K562 (cell line): ENCODE measurements around the gene FGGY. TPM values are rescaled to one million over a fixed set of nuclear protein-coding genes. Genes with fewer than 3 reads are reported as not detected.

Source experiments
- ATAC-seq: fragments of 200-7000 bp; cut with Tn5 transposase; 3 replicates; pipeline ENCODE4 v1.9.1; 2020; ENCODE audit warnings: moderate library complexity
- BruUV-seq: library from RNA; stranded (reverse); fragments of 400-500 nt; replicated peaks from 2 replicates; lab custom pipeline; 2021; lab: Mats Ljungman, UMichigan
- CTCF ChIA-PET: fragments of 300-600 bp; formaldehyde crosslinking; extraction: SDS; loops from one replicate; lab custom pipeline; 2021; ENCODE audit warnings: low intra/inter-chr PET ratio; lab: Yijun Ruan, JAX
- POLR2A ChIA-PET: fragments of 300-600, 350-650 bp; sonication (Branson Sonifier 250); formaldehyde crosslinking; extraction: SDS; loops from one replicate; lab custom pipeline; 2021; ENCODE audit warnings: antibody characterized with exemption, inconsistent platforms; lab: Yijun Ruan, JAX
- DNase-seq, 4 experiments: peaks; one replicate each; pipeline versions ENCODE4 v3.0.0 to v3.0.0-alpha.2; 2011 to 2018; ENCODE audit warnings: low spot score in 3 of 4, mixed read lengths in 3 of 4; ENCODE audit errors: extremely low read depth in 1 of 4
- FAIRE-seq: peaks from 2 replicates; lab custom pipeline; 2011; peaks lifted over from hg19 to GRCh38; lab: Jason Lieb, UNC
- H2AFZ ChIP-seq: 2 replicates; pipeline ENCODE4 v1.6.0; 2011; ENCODE audit warnings: low read depth, low read length, control low read depth, inconsistent platforms
- H3K27ac ChIP-seq: fragments of 200-600 bp; 3 replicates; pipeline ENCODE4 v1.8.0; 2011; ENCODE audit warnings: low read depth, mild to moderate bottlenecking, control low read depth, inconsistent platforms, low read length, moderate library complexity, mixed read lengths; ENCODE audit errors: extremely low read depth
- H3K27me3 ChIP-seq, 2 experiments: fragments of 300-600 bp in 1 of 2; 2 replicates in 1 of 2; 3 replicates in 1 of 2; pipeline versions ENCODE4 v1.6.0 to v1.8.0; 2011; ENCODE audit warnings: inconsistent platforms in 2 of 2, low read length in 2 of 2, mild to moderate bottlenecking in 1 of 2, mixed read lengths in 1 of 2, moderate library complexity in 1 of 2; ENCODE audit not compliant: control insufficient read depth in 2 of 2, insufficient read depth in 2 of 2
- H3K36me3 ChIP-seq: fragments of 300-600 bp; 3 replicates; pipeline ENCODE4 v1.8.0; 2011; ENCODE audit warnings: mild to moderate bottlenecking, low read length, inconsistent platforms; ENCODE audit not compliant: control insufficient read depth, insufficient read depth
- H3K4me1 ChIP-seq, 2 experiments: fragments of 200-600 bp in 1 of 2; replicated peaks in 1 of 2; 2 replicates in 1 of 2; 3 replicates in 1 of 2; pipeline versions ENCODE4 v1.5.1 to v1.8.0; 2011; ENCODE audit warnings: inconsistent platforms in 2 of 2, low read length in 2 of 2, mild to moderate bottlenecking in 1 of 2, mixed read lengths in 1 of 2, moderate library complexity in 1 of 2; ENCODE audit not compliant: control insufficient read depth in 2 of 2, insufficient read depth in 2 of 2
- H3K4me2 ChIP-seq: 2 replicates; pipeline ENCODE4 v1.6.1; 2011; ENCODE audit warnings: low read length, control low read depth, inconsistent platforms, mixed read lengths; ENCODE audit not compliant: insufficient read depth
- H3K4me3 ChIP-seq: fragments of 200-600 bp; sonication (generic), shearing (Covaris generic); 2 replicates; pipeline ENCODE4 v1.5.1; 2016; ENCODE audit warnings: control low read depth, inconsistent platforms
- H3K79me2 ChIP-seq: fragments of 200-600 bp; 3 replicates; pipeline ENCODE4 v1.8.0; 2011; ENCODE audit warnings: low read length, inconsistent platforms; ENCODE audit not compliant: control insufficient read depth, insufficient read depth
- H3K9ac ChIP-seq, 2 experiments: 2 replicates each; pipeline versions ENCODE4 v1.6.0 to v1.6.1; 2011; ENCODE audit warnings: low read depth in 2 of 2, low read length in 2 of 2, control low read depth in 1 of 2, inconsistent platforms in 1 of 2, mild to moderate bottlenecking in 1 of 2, mixed read lengths in 1 of 2; ENCODE audit not compliant: insufficient read depth in 1 of 2
- H3K9me1 ChIP-seq: one replicate; pipeline ENCODE4 v1.6.0; 2011; ENCODE audit warnings: inconsistent platforms, mild to moderate bottlenecking, low read length, moderate library complexity; ENCODE audit not compliant: control insufficient read depth, insufficient read depth
- H3K9me3 ChIP-seq: replicated peaks from 2 replicates; pipeline ENCODE4 v1.5.1; 2011; ENCODE audit warnings: low read depth, low read length, inconsistent platforms; ENCODE audit not compliant: control insufficient read depth, insufficient read depth
- H4K20me1 ChIP-seq: replicated peaks from 2 replicates; pipeline ENCODE4 v1.6.1; 2011; ENCODE audit warnings: low read length, inconsistent platforms, mixed read lengths; ENCODE audit not compliant: control insufficient read depth, insufficient read depth
- CREBBP ChIP-seq: IDR thresholded peaks from one replicate; pipeline ENCODE4 v1.6.1; 2012; ENCODE audit warnings: low read depth, mild to moderate bottlenecking, control low read depth, inconsistent platforms, low read length
- FOXJ2 ChIP-seq: fragments of 200-800 bp; sonication (Bioruptor generic); IDR thresholded peaks from 2 replicates; pipeline ENCODE4 v1.6.1; 2016; ENCODE audit warnings: missing genetic modification characterization, missing compliant biosample characterization
- FUS ChIP-seq: fragments of 200-400 bp; formaldehyde crosslinking; optimal IDR thresholded peaks from 2 replicates; pipeline ENCODE3; 2017; ENCODE audit warnings: low read depth, low read length
- WGBS: fragments of 100-300 bp; shearing (Covaris generic); methylation state at CpG from one replicate; pipeline ENCODE4 v1.1.6; 2016; ENCODE audit warnings: low coverage, mixed read lengths; ENCODE audit not compliant: insufficient coverage; ENCODE audit errors: missing lambda C conversion rate; 5-methylcytosine and 5-hydroxymethylcytosine counted together
- in situ Hi-C: fragments of 300-500 bp; cut with MboI; formaldehyde crosslinking; loops from 4 replicates; pipeline ENCODE4 v1.15.0; 2018; ENCODE audit warnings: inconsistent platforms, mixed read lengths
- intact Hi-C: fragments of 100-400 bp; cut with micrococcal nuclease; formaldehyde crosslinking; loops from 2 replicates; pipeline ENCODE4 v1.14.2; 2022
- polyA plus RNA-seq, 8 experiments: library from polyadenylated mRNA; depleted of rRNA in 4 of 8; stranded (reverse) in 5 of 8; unstranded in 3 of 8; fragments of >200 nt; fragmentation: Nextera tagmentation in 2 of 8; fragmentation: Illumina TruSeq in 1 of 8; extraction: Ambion mirVana in 2 of 8; extraction: Trizol in 1 of 8; gene quantifications; 2 replicates each; pipeline versions ENCODE4 v1.2.1 to v1.2.3, GENCODE V29; 2011 to 2014; ENCODE audit warnings: inconsistent platforms in 1 of 8, missing spikeins in 1 of 8
- total RNA-seq, 7 experiments: library from RNA; depleted of rRNA in 6 of 7; stranded (reverse); fragments of >200 nt in 6 of 7; fragmentation: Illumina TruSeq in 2 of 7; extraction: Trizol in 2 of 7; gene quantifications; 2 replicates each; pipeline versions ENCODE4 v1.2.1 to v1.2.3, GENCODE V29; 2011 to 2021; ENCODE audit warnings: low replicate concordance in 1 of 7
- TF ChIP-seq, protein P1 (sequence below), 2 experiments: fragments of 450-650 bp; formaldehyde crosslinking in 1 of 2; IDR thresholded peaks; 2 replicates each; pipeline versions ENCODE4 v1.4.0 to v1.6.1; 2014 to 2020; ENCODE audit warnings: mild to moderate bottlenecking in 2 of 2, borderline replicate concordance in 1 of 2, low read depth in 1 of 2
- TF ChIP-seq, protein P2 (sequence below): fragments of 250-450 bp; sonication (Bioruptor Pico); IDR thresholded peaks from 2 replicates; pipeline ENCODE4 v1.9.0; 2021; ENCODE audit warnings: mild to moderate bottlenecking

Gene FGGY
- total and polyA plus RNA-seq, 9 of the 15 experiments (the other 6 are each of a cell fraction or from before 2014, with no cell fraction given), result 9.7 to 19.2 (median 12.6) TPM

DNA sequence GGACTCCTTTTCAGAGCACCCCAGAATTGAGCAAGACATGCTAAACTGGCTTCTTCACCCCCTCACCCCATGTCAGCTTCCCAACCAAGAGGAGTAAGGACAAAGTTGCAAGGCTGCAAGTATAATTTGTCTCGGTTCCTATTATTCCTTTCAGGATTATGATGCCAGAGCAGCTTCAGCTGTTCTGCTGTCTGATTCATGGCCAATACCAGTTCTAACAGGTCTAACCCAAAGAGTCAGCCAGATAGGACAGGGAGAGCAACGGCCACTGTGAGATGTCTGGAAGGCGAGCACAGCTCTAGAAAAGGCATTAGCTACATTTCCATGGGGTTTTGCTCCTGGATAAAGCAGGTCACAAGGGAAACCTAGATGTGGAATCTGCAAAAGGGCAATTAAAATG is 464.5 kb downstream of the FGGY start:
- Histone ChIP-seq H3K4me3 (no peak overlapping the region), H3K27ac (no peak overlapping the region), H3K9me1 (no peaks in the 10 kb centered on the region), H3K4me1 (no peaks in the 10 kb centered on the region), H3K79me2 (no peaks in the 10 kb centered on the region), H3K27me3 (peaks cover 2 to 5% of the 10 kb centered on the region in 2 experiments; a peak in 1 of 5 replicates), H3K36me3 (no peaks in the 10 kb centered on the region), H3K9ac (no peak overlapping the region), H3K4me2 (no peak overlapping the region), H4K20me1 (no peaks in the 10 kb centered on the region), H2AFZ (no peak overlapping the region), H3K9me3 (no peaks in the 10 kb centered on the region)
- TF ChIP-seq CREBBP (no peak), FOXJ2 (no peak), FUS (no peak)
- TF ChIP-seq, protein P1, sequence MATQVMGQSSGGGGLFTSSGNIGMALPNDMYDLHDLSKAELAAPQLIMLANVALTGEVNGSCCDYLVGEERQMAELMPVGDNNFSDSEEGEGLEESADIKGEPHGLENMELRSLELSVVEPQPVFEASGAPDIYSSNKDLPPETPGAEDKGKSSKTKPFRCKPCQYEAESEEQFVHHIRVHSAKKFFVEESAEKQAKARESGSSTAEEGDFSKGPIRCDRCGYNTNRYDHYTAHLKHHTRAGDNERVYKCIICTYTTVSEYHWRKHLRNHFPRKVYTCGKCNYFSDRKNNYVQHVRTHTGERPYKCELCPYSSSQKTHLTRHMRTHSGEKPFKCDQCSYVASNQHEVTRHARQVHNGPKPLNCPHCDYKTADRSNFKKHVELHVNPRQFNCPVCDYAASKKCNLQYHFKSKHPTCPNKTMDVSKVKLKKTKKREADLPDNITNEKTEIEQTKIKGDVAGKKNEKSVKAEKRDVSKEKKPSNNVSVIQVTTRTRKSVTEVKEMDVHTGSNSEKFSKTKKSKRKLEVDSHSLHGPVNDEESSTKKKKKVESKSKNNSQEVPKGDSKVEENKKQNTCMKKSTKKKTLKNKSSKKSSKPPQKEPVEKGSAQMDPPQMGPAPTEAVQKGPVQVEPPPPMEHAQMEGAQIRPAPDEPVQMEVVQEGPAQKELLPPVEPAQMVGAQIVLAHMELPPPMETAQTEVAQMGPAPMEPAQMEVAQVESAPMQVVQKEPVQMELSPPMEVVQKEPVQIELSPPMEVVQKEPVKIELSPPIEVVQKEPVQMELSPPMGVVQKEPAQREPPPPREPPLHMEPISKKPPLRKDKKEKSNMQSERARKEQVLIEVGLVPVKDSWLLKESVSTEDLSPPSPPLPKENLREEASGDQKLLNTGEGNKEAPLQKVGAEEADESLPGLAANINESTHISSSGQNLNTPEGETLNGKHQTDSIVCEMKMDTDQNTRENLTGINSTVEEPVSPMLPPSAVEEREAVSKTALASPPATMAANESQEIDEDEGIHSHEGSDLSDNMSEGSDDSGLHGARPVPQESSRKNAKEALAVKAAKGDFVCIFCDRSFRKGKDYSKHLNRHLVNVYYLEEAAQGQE (IDR thresholded peaks at IDR 0.05; ENCODE audit: borderline replicate concordance), result peak; percentile 22; the same call in 1 of the 2 replicates
- TF ChIP-seq, protein P1 (CRISPR knock-in tag; IDR thresholded peaks at IDR 0.05; ENCODE audit: low read depth), result no peak
- TF ChIP-seq, protein P2, sequence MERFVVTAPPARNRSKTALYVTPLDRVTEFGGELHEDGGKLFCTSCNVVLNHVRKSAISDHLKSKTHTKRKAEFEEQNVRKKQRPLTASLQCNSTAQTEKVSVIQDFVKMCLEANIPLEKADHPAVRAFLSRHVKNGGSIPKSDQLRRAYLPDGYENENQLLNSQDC (CRISPR knock-in tag), result no peak
- ATAC-seq, result no peak
- intact Hi-C loops, result no loop called here
- ChIA-PET POLR2A (interaction anchor here (0.5 kb wide), 1 partner anchor 55 kb away, joined by 3 read pairs; no protein-coding TSS in a partner anchor), CTCF (no interaction called here)
- DNase-seq, result no peak
- WGBS, result 3% methylated on average over 3 of the region's 3 CpGs
- in situ Hi-C loops, result loop anchor here (10.0 to 25.0 kb wide), 2 partner anchors 1017 to 1249 kb away; no protein-coding TSS in a partner anchor
- no TSS peak for BruUV-seq
- no peak for FAIRE-seq
